Erythroblast (primary cell): ENCODE measurements around the gene TMEM50A.
"Not testable (repeated sequence)": the region's sequence is repeated elsewhere in the genome, so short reads cannot be mapped to it uniquely, and the experiment has no call there.

Experiments
- DNase-seq, 2 experiments: peaks; one replicate each; lab custom pipeline; 2025; lab: John Stamatoyannopoulos, UW
- GATA1 ChIP-seq: IDR thresholded peaks from 2 replicates; pipeline ENCODE4 v1.6.1; 2011; ENCODE audit warnings: low read depth, mild to moderate bottlenecking, control low read depth, low read length, moderate library complexity
- POLR2A ChIP-seq: IDR thresholded peaks from 2 replicates; pipeline ENCODE4 v1.6.1; 2011; ENCODE audit warnings: mild to moderate bottlenecking, low read length

Gene TMEM50A

GRCh38 chr1:25336922-25337354 lies 1.2 kb upstream of the TMEM50A start:
- DNase-seq = peak in 1 of 2 experiments; percentile 61

GRCh38 chr1:25337483-25338187 lies 499 bp upstream of the TMEM50A start:
- not testable (repeated sequence) for DNase-seq

GRCh38 chr1:25338986-25339385 lies 852 bp downstream of the TMEM50A start:
- peak in 1 of 2 experiments; percentile 64 for DNase-seq
- TF ChIP-seq POLR2A (no peak), GATA1 (no peak)

GRCh38 chr1:25341746-25342145 lies 3.6 kb downstream of the TMEM50A start:
- DNase-seq = no peak
- no peak for TF ChIP-seq POLR2A
- no peak for TF ChIP-seq GATA1

- no peak for DNase-seq
- TF ChIP-seq POLR2A = no peak
- no peak for TF ChIP-seq GATA1
Measured at GRCh38 chr1:25342846-25343245, 4.7 kb downstream of the TMEM50A start.

- no peak for DNase-seq
- TF ChIP-seq GATA1 (no peak), POLR2A (no peak)
Measured at GRCh38 chr1:25343872-25344271, 5.7 kb downstream of the TMEM50A start.

- no peak for DNase-seq
- TF ChIP-seq GATA1 = no peak
- no peak for TF ChIP-seq POLR2A
Measured at GRCh38 chr1:25347556-25347955, 9.4 kb downstream of the TMEM50A start.

GRCh38 chr1:25349606-25350005 lies 11.5 kb downstream of the TMEM50A start:
- TF ChIP-seq POLR2A (no peak), GATA1 (no peak)
- no peak for DNase-seq

GRCh38 chr1:25355841-25356395 lies 17.8 kb downstream of the TMEM50A start:
- DNase-seq = peak in 1 of 2 experiments; percentile 20
- TF ChIP-seq GATA1 = no peak
- no peak for TF ChIP-seq POLR2A

- TF ChIP-seq GATA1 (no peak), POLR2A (no peak)
- no peak for DNase-seq
Measured at GRCh38 chr1:25356441-25356840, 18.3 kb downstream of the TMEM50A start.

GRCh38 chr1:25356848-25357247 lies 18.7 kb downstream of the TMEM50A start:
- TF ChIP-seq POLR2A (no peak), GATA1 (no peak)
- peak in 1 of 2 experiments; percentile 46 for DNase-seq

GRCh38 chr1:25360596-25361581 lies 22.8 kb downstream of the TMEM50A start:
- DNase-seq = peak in 1 of 2 experiments; percentile 31

GRCh38 chr1:25361901-25362300 lies 23.8 kb downstream of the TMEM50A start:
- no peak for DNase-seq
- no peak for TF ChIP-seq POLR2A
- no peak for TF ChIP-seq GATA1

More at GRCh38 chr1:25360596-25361581, 22.8 kb downstream of the TMEM50A start:
- TF ChIP-seq GATA1 = no peak
- no peak for TF ChIP-seq POLR2A

- DNase-seq = not testable (repeated sequence)
Measured at GRCh38 chr1:25362634-25363559, 24.8 kb downstream of the TMEM50A start.
